Lower leg skin (tissue), 4 donors: ENCODE results near the gene ERC2. TPM values are rescaled to one million over a fixed set of nuclear protein-coding genes. Genes with fewer than 3 reads are reported as not detected.

Experiments used
- DNase-seq, 2 donors: peaks; one replicate each; pipeline ENCODE4 v3.0.0-alpha.2; 2019; ENCODE audit warnings: low spot score in 2 of 2
- H3K4me3 ChIP-seq: fragments of 200-600 bp; sonication (generic); 2 replicates; pipeline ENCODE4 v1.5.1; 2017; ENCODE audit warnings: mild to moderate bottlenecking, low read depth; ENCODE audit not compliant: poor library complexity, severe bottlenecking
- CTCF ChIP-seq, 3 donors: fragments of 450-650 bp; IDR thresholded peaks; one replicate each; pipeline ENCODE4 v1.5.1; 2016; ENCODE audit warnings: antibody characterized with exemption in 3 of 3, mild to moderate bottlenecking in 3 of 3, moderate library complexity in 2 of 3
- POLR2A ChIP-seq, 2 donors: fragments of 450-650 bp; IDR thresholded peaks; one replicate each; pipeline ENCODE4 v1.6.1; 2016 to 2017; ENCODE audit warnings: antibody characterized with exemption in 2 of 2, mild to moderate bottlenecking in 1 of 2, moderate library complexity in 1 of 2
- WGBS, 2 donors: methylation state at CpG; one replicate each; pipeline ENCODE4 v1.1.5; 2018; 5-methylcytosine and 5-hydroxymethylcytosine counted together
- intact Hi-C: fragments of 100-400 bp; cut with DNase I; formaldehyde crosslinking; loops from one replicate; pipeline ENCODE4 v1.15.0; 2023; ENCODE audit warnings: low total_unique reads
- total RNA-seq, 4 donors: library from RNA; depleted of rRNA; stranded (reverse); fragments of >200 nt; gene quantifications; one replicate each; pipeline ENCODE4 v1.1.0, GENCODE V29; 2016

ERC2 gene
- total RNA-seq, 4 donors from 2014 or later, result 0.23 to 1.3 (median 0.42) TPM; not detected in 1

DNA sequence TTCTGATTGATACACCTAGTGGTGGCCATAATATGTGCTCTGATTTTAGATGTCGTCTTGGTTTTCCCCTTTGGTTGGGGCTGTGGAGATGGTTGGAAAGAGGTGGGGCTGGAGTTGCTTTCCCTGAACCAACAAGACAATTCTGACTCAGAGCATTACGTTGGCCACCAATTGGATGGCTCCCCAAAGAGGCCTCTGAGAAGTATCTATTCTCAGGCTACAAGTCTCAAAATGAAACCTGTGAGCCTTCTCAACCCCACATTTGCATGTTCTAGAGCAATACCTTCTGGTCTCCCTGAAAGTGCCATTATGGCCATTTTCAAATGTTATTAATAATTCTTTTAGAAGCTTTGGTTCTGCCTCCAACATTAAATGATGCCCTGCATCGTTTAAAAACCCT lies 792.8 kb downstream of the ERC2 start:
- TF ChIP-seq CTCF (IDR thresholded peaks at IDR 0.05) (no peak), POLR2A (IDR thresholded peaks at IDR 0.05) (no peak)
- 80 to 84% methylated on average over 3 of the region's 3 CpGs for WGBS, 2 donors
- intact Hi-C loops, result loop anchor here (5.0 kb wide), 1 partner anchor 1138 kb away; no protein-coding TSS in a partner anchor
- DNase-seq, result no peak
- H3K4me3 ChIP-seq, result no peak overlapping the region

GRCh38 chr3:55673764-55674163 lies 794.5 kb downstream of the ERC2 start:
- DNase-seq, result no peak
- no peak overlapping the region for H3K4me3 ChIP-seq
- TF ChIP-seq POLR2A (IDR thresholded peaks at IDR 0.05) (no peak), CTCF (IDR thresholded peaks at IDR 0.05) (no peak)
- intact Hi-C loops, result no loop called here
- WGBS, 2 donors, result 48 to 50% methylated on average over 5 to 6 of the region's 6 CpGs

DNA sequence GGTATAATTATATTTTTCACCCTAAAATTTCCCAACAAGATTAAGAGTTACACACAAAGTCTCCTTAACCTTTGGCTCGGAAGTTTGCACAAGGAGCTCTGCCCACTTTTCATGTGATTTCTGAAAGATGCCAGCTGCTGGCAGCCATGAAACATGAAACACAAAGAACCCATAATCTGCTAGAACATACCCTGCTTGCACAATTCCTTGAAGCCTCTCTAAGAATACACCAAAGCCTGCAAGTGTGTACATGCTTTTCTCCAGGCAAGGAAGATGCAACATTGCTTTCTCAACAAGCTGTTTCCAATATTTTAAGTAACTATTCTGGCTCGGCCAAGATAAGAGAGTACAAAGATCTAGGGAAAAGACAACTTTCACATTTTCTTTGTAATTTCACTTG lies 799.1 kb downstream of the ERC2 start:
- no peak for DNase-seq
- no peak overlapping the region for H3K4me3 ChIP-seq
- 52 to 56% methylated on average over 2 of the region's 2 CpGs for WGBS, 2 donors
- intact Hi-C loops, result no loop called here
- TF ChIP-seq CTCF (IDR thresholded peaks at IDR 0.05) (no peak), POLR2A (IDR thresholded peaks at IDR 0.05) (no peak)

- H3K4me3 ChIP-seq, result no peak overlapping the region
- TF ChIP-seq POLR2A (IDR thresholded peaks at IDR 0.05) (no peak), CTCF (IDR thresholded peaks at IDR 0.05) (no peak)
- no peak for DNase-seq
- intact Hi-C loops, result no loop called here
- 86 to 88% methylated on average over 4 of the region's 4 CpGs for WGBS, 2 donors
These were observed 799.9 kb downstream of the ERC2 start for GRCh38 chr3:55668359-55668758.

- 79 to 85% methylated on average over 14 of the region's 14 CpGs for WGBS, 2 donors
- intact Hi-C loops, result no loop called here
These were observed 803.9 kb downstream of the ERC2 start for GRCh38 chr3:55664387-55664786.

More at GRCh38 chr3:55664387-55664786, 803.9 kb downstream of the ERC2 start:
- H3K4me3 ChIP-seq, result no peak overlapping the region
- TF ChIP-seq POLR2A (IDR thresholded peaks at IDR 0.05) (no peak), CTCF (IDR thresholded peaks at IDR 0.05) (no peak)
- no peak for DNase-seq
